ENCODE results near the gene TTLL11.

DNA sequence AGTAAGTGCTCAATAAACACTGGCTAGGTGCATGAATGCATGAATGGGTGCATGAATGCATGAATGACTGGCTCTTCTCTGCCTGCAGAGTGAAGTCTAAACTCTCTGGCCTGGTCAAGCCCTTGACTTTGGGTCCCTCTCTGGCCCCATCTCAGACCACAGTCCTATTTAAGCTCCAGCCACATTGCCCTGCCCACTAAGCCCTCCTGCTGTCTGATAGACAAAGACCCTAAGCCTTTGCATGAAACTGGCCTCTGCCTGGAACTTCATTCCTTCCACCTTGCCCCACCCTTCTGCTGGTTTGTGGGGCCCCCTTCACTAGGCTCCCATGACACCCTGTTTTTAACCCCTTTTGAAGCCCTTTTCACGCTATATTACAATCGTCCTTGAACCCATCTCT is 202.4 kb downstream of the TTLL11 start:
- TF ChIP-seq, protein P1, sequence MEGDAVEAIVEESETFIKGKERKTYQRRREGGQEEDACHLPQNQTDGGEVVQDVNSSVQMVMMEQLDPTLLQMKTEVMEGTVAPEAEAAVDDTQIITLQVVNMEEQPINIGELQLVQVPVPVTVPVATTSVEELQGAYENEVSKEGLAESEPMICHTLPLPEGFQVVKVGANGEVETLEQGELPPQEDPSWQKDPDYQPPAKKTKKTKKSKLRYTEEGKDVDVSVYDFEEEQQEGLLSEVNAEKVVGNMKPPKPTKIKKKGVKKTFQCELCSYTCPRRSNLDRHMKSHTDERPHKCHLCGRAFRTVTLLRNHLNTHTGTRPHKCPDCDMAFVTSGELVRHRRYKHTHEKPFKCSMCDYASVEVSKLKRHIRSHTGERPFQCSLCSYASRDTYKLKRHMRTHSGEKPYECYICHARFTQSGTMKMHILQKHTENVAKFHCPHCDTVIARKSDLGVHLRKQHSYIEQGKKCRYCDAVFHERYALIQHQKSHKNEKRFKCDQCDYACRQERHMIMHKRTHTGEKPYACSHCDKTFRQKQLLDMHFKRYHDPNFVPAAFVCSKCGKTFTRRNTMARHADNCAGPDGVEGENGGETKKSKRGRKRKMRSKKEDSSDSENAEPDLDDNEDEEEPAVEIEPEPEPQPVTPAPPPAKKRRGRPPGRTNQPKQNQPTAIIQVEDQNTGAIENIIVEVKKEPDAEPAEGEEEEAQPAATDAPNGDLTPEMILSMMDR (conservative IDR thresholded peaks at IDR 0.05; ENCODE audit: low read depth, low read length) = no peak
- no peak for TF ChIP-seq EZH2 (IDR thresholded peaks at IDR 0.05; ENCODE audit: low read length, unreplicated experiment)
